Gastrocnemius medialis (tissue), 4 donors: Measurements from ENCODE around the gene TRPC5OS.

Experiments
- POLR2A ChIP-seq, 2 donors: fragments of 450-650 bp; IDR thresholded peaks; one replicate each; pipeline ENCODE4 v1.6.1; 2017; ENCODE audit warnings: antibody characterized with exemption in 2 of 2, mild to moderate bottlenecking in 2 of 2, moderate library complexity in 2 of 2
- TF ChIP-seq, protein P1 (sequence below), 5 experiments: fragments of 450-650 bp in 3 of 5; fragments of 200-600 bp in 2 of 5; sonication (generic) in 2 of 5; IDR thresholded peaks in 4 of 5; conservative IDR thresholded peaks in 1 of 5; 1 replicate in 4 of 5; 2 replicates in 1 of 5; pipeline ENCODE4 v1.5.1; 2016 to 2019; ENCODE audit warnings: antibody characterized with exemption in 5 of 5, mild to moderate bottlenecking in 3 of 5, moderate library complexity in 3 of 5

DNA sequence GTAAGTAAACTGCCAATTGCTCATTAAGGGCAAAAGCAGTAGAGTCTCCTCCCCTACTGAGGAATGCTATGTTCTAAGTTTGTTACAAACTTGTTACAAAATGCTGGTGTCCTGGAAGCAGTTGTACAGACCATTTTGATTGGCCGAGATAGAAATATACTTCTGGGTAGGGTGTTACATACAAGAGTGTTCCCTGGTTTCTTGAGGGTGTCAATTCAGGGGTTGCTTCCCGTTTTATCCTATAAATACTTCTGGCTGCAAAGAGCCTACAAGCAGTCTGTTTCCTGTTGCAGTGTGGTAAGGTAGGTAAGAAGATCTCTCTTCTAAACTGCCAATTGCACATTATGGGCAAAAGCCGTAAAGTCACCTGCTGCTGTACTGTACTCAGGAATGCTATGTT, 5.7 kb downstream of the TRPC5OS start:
- TF ChIP-seq, protein P1, sequence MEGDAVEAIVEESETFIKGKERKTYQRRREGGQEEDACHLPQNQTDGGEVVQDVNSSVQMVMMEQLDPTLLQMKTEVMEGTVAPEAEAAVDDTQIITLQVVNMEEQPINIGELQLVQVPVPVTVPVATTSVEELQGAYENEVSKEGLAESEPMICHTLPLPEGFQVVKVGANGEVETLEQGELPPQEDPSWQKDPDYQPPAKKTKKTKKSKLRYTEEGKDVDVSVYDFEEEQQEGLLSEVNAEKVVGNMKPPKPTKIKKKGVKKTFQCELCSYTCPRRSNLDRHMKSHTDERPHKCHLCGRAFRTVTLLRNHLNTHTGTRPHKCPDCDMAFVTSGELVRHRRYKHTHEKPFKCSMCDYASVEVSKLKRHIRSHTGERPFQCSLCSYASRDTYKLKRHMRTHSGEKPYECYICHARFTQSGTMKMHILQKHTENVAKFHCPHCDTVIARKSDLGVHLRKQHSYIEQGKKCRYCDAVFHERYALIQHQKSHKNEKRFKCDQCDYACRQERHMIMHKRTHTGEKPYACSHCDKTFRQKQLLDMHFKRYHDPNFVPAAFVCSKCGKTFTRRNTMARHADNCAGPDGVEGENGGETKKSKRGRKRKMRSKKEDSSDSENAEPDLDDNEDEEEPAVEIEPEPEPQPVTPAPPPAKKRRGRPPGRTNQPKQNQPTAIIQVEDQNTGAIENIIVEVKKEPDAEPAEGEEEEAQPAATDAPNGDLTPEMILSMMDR (IDR thresholded peaks at IDR 0.05 in 4 of 5, conservative IDR thresholded peaks at IDR 0.05 in 1 of 5): no peak
- TF ChIP-seq POLR2A (IDR thresholded peaks at IDR 0.05): no peak
